CD4-positive, alpha-beta T cell treated with Interleukin-4 for 4 hours (primary cell): ENCODE measurements around the gene DNAJC15.
"Not testable (repeated sequence)": the region's sequence is repeated elsewhere in the genome, so short reads cannot be mapped to it uniquely, and the experiment has no call there.

ENCODE experiments used
- DNase-seq: peaks from one replicate; pipeline ENCODE4 v3.0.0-alpha.2; 2020

Gene DNAJC15

DNA sequence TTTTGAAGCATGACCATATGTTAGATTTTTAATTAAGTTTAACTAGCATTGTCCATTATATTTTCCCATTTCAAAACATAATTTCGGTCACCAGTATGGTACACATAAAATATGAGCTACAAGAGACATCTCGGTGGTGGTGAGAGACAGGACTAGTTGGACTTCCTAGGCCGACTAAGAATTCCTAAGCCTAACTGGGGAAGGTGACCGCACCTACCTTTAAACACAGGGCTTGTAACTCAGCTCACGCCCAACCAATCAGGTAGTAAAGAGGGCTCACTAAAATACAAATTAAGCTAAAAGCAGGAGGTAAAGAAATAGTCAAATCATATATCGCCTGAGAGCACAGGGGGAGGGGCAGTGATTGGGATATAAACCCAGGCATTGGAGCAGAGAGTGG, 22.9 kb downstream of the DNAJC15 start:
- no peak for DNase-seq

DNA sequence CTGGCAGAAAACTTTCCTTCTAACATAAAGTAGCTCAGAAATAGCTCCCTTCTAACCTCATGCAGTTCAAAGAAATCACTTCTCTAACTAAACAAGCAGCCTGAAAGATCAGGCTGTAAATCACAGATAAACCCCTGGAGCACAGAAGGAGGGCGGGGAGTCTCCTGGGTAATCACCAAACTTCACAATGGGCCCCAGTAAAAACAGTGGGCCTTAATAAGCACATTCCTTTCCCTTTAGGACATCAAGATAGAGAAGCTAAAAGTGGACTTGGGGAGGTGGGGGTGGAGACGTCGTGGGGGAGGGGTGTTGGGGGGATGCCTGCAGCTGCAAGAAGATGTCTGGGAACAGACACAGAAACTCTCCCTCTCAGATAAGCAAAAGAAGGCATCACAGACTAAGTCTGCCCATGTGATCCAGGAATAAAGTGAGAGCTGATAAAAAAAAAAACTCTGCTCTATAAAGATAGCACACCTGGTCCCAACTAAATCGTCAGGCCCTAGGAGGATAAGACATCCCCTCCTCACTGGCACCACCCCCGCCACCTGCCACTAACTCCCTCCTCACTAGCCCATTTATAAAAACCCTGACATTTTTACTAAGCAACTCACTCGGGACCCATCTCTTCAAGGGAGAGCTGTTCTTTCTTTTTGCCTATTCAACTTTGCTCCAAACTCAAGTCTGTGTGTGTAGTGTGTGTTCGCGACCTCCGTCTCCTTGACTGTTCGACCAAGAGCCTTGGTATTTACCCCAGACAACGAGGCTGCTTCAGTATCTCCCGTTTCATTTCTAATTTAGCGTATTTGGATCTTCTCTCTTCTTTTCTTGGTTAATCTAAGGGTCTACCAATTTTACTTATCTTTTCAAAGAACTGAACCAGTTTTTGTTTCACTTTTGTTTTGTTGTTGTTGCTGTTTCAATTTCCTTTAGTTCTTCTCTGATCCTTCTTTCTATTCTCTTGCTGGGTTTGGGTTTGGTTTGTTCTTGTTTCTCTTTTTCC, 31.7 kb downstream of the DNAJC15 start:
- DNase-seq, result peak; percentile 38

DNA sequence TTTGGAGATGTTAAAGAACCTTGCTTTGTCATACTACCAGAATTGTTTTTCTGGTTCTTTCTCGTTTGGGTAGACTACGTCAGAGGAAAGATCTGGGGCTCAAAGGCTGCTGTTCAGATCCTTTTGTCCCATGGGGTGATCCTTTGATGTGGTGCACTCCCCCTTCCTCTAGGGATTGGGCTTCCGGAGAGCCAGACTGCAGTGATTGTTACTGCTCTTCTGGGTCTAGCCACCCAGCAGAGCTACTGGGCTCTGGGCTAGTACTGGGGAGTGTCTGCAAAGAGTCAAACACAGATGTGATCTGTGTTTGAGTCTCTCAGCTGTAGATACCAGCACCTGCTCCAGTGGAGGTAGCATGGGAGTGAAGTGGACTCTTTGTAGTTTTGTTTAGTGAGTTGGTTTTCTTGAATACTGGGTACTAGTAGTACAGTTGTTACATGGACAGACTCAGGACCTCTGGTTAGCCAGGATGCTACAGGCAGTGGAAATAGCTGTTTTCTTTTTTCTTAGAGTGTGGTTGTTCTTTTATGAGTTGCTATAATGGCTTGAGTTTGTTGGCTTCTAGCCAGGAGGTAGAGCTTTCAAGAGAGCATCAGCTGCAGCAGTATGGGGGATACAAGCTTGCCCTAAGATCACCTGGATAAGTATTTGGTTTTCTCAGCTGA, 34.4 kb downstream of the DNAJC15 start:
- peak; percentile 48 for DNase-seq

DNA sequence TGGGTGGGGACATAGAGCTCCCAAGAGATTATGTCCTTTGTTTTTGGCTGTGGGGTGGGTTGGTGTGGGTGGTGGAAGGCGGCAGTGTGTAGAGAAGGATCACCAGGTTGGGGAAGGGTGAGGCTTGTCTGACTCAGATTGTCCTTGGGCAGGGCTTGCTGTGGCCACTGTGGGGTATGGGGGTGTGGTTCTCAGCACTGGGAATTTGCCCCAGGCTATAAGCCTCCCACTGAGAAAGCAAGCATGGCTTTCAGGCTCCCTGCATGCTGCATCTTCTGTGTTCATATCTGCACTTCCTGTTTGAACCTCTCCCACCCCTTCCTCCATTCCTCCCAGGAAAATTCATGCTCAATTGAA, 34.9 kb downstream of the DNAJC15 start:
- no peak for DNase-seq

DNA sequence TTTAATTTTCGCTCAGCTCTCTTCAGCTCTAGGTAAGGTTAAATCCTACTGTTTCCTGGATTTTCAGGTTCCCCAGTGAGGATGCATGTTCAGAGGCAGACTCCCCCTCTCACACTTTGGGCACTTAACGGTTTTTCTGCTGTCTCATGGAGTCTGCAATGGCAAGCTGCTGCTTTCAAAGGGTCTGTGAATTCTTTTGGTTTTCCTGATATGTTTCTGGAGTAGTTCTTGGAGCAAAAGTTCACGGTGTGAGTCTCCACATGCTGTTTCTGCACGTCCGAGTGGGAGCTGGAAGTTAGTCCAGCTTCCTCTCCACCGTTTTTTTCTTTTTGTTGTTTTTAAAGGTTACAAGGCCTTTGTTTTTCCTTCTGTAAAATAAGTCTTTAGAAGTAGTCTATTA, 35.4 kb downstream of the DNAJC15 start:
- no peak for DNase-seq

DNA sequence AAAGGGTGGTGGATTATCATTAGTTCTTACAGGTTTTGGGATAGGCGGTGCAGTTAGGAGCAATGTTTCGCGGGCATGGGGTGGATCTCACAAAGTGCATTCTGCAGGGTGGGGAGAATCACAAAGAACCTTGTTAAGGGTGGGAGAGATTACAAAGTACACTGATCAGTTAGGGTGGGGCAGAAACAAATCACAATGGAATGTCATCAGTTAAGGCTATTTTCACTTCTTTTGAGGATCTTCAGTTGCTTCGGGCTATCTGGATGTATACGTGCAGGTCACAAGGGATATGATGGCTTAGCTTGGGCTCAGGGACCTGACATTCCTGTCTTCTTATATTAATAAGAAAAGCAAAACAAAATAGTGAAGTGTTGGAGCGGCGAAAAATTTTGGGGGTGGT, 36.4 kb downstream of the DNAJC15 start:
- DNase-seq, result not testable (repeated sequence)

DNA sequence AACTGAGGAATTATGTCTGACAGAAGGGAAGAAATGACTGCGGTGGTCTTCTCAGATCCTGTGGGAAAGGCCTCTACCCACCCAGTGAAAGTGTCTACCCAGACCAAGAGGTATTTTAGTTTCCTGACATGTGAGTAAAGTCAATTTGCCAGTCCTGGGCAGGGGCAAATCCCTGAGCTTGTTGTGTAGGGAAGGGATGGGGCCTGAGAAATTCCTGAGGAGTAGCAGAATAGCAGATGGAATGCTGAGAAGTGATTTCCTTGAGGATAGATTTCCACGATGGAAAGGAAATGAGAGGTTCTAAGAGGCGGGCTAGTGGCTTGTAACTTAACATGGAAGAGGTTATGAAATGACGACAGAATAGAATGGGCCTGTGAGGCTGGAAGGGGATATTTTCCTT, 37.4 kb downstream of the DNAJC15 start:
- not testable (repeated sequence) for DNase-seq

DNA sequence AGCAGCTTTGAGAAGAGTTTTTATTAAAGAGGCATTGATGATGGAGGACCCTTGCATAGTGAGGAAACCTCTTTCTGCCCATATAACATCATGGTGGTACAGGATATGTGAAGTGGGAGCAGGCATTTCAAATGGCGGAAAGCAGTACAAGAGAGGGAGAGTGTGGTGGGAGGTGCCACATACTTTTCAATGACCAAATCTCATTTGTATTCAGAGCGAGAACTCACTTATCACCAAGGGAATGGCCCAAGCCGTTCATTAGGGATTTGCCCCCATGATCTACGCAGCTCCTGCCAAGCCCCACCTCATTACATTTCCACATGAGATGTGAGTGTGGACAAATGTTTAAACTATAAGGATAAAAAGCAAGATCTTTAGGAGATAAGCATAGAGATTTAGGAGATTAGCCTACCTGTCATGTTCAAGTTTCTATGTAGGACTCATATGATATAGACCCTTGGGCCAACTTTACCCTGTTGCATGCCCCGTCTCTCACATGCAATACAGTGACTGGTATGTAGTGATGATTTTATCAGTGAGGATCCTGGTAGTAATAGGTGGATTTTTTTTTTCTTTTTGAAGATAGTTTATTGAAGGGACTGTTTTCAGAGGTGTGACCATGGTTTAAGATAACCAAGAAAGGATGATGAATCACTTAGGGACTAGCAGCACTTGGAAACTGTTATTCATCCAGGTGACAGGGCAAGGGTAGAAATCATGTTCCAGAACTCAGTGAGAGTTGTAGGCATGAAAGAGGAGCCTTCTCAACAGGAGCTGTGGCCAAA, 38.3 kb downstream of the DNAJC15 start:
- DNase-seq, result peak; percentile 11

DNA sequence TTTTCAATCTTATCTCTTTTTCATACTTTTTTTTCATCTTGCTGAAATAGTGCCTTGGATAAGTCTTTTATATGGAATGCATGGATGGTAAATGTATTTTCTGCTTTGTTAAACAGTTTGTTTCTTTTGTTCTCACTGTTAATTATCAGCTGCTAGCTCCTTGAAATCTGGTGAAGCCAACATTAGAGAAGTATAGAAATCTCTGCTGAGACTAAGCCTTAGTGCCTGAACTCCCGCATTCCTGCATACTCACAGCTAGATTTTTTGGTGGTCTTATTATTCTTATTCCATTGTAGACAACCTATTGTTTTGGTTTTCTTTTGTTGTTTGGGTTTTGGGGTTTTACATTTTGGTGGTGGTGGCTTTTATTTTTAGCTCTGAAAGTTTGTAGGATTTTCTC, 48.4 kb downstream of the DNAJC15 start:
- DNase-seq, result no peak

DNA sequence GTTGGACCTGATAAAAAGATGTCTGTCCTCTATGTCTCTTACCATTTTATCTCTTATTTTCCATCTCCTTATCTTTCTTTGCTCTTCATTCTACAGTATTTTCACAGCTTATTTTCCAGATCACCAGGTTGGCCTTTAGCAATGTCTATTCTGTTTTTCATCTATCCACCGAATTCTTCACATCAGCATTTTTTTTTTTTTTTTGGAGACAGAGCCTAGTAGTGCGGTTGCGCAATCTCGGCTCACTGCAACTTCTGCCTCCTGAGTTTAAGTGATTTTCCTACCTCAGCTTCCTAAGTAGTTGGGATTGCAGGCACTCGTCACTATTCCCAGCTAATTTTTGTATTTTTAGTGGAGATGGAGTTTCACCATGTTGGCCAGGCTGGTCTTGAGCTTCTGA, 49.0 kb downstream of the DNAJC15 start:
- no peak for DNase-seq

DNA sequence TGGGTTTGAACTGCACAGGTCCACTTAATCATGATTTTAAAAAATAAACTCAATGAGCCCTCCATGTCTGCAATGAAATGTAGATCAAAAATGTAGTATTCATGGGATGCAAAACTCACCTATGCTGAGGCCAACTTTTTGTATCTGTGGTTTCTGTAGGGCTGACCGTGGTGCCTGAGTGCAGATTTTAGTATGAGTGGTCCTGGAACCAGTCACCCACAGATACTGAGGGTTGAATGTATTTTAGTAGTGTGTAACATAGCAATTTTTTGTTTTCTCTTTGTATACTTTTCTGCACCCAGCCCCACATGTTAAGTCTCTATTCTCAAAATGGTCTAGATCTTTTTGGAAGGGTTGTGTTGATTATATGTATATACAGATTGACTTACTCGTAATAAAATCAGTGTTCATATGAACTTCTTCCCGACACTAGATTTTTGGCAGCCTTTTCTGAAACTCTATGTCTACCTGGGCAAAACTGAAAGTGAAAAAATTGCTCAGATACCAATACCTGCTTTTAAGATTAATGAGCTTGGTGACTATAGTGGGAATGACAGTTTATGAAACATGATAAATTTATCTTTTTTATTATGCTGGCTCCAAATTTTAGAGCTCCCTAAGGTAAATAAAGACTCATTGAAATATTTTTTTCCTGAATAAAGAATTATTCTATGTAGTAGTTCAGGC, 51.6 kb downstream of the DNAJC15 start:
- peak; percentile 17 for DNase-seq

DNA sequence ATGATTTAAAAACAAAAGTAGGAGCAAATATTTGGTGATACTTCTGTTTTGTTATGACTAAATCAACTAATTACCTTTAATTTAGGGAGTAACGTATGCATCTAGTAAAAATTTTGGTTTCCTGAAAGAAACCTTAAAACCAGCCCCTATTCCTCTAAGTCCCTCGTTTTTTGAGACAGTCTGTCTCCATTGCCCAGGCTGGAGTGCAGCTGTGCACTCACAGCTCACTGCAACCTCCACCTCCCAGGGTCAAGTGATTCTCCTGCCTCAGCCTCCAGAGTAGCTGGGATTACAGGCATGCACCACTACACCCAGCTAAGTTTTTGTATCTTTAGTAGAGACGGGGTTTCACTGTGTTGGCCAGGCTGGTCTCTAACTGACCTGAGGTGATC, 52.1 kb downstream of the DNAJC15 start:
- DNase-seq, result not testable (repeated sequence)

DNA sequence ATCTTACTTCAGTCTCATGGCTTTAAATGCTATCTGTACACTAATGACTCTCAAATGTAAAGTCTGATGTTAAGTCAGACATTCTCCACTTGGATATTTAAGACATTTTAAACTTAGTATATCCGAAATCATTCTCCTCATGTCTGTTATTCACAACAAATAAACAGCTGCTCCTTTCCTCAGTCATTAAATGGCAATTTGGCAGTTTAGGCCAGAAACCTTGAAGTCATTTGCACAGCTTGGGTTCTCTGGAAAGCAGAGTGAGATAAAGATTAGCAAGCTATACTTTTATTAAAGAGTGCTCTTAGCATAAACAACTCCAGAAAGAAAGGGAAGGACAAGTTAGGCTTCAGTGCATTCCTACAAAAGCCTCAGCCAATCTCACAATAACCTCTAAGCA, 53.7 kb downstream of the DNAJC15 start:
- DNase-seq, result no peak

DNA sequence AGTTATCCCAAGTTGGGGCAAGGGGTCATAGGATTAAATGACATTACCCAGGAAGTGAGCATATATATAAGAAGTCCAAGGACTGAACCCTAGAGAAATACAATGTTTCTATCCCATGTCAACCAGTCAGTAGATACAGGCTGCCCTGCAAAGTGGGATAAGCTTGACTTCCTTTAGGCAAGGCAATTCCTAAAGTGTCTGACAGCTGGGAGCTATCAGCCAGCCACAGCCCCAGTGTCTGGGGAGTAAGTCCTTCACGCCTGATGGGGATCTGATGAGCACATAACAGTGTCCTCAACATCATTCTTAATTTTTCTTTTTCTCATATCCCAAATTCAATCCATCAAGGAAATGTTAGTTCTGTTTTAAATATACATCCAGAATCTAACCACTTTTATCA, 54.1 kb downstream of the DNAJC15 start:
- DNase-seq, result no peak

DNA sequence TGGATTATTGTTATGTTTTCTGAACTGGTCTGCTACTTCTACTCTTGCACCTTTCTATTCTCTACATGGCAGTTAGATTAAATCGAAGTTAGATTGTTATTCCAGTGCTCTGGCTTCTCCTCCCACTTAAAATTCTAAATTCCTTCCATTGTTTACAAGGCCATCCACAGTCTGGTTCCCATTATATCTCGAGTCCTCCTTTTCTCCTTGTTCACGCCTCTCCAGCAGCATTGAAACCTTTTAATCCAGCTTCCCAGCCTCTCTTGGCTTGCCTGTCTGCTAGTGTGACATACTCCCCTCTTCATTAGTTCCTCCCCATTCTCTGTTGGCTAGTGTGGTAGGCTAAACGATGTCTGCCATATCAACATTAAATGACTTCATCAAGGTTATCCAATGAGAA, 54.5 kb downstream of the DNAJC15 start:
- no peak for DNase-seq

DNA sequence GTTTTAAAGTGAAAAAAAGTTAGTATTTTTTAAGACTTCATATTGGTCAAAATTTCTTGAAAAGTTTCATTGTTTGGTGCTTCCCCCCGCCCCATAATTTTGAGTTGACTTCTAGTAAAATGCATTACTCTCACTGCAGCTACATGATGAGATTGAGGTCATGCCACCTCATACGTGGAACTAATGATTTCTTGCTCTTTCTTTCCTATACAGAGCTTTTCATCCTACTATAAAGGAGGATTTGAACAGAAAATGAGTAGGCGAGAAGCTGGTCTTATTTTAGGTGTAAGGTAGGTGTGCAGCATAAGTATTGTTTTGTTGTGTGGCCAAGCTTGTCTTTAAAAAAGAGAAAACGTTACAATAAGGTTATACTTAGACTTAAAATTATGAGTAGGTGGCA, 55.0 kb downstream of the DNAJC15 start:
- no peak for DNase-seq

DNA sequence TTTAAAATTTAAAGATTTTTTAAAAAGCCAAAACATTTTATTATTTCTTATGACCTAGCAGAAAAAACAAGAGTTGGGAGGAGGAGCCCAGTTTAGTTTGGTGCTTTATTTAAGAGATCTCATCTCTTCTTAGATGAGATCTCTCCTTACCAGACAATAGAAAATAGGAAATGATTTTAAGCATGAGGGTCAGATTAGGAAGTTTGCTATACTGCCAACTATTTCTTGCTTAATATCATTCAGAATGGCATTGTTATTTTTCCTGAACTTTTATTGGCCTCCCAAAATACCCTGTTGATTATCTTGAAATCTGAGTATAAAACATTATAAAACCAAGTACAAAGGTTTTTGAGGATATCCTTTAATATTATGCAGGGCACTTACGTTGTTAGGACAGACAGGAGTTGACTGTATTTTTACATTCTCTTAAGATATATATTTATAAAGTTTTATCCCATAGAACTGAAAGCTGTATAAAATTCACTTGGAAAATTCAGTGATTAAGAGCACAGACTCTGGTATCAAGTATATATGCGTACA, 56.1 kb downstream of the DNAJC15 start:
- no peak for DNase-seq

DNA sequence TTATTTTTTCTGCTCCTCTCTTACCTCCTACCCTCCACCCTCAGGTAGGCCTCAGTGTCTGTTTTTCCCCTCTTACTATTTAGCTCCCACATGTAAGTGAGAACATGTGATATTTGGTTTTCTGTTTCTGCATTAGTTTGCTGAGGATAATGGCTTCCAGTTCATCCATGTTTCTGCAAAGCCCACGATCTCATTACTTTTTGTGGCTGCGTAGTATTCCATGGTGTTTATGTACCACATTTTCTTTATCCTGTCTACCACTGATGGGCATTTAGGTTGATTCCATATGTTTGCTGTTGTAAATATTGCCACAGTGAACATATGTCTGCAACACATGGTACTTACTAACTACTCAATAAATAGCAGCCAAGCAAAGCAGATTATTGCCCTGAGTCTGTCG, 56.8 kb downstream of the DNAJC15 start:
- DNase-seq, result no peak

DNA sequence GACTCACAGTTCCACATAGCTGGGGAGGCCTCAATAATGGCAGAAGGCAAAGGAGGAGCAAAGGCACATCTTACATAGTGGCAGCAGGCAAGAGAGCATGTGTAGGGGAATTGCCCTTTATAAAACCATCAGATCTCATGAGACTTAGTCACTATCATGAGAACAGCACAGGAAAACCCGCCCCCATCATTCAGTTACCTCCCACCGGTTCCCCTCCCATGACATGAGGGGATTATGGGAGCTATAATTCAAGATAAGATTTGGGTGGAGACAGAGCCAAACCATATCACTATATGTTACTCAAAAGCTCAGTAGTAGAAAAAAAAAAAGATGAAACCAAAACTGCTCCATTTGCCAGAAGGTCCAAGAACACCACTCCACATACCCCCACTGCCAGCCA, 58.5 kb downstream of the DNAJC15 start:
- no peak for DNase-seq

DNA sequence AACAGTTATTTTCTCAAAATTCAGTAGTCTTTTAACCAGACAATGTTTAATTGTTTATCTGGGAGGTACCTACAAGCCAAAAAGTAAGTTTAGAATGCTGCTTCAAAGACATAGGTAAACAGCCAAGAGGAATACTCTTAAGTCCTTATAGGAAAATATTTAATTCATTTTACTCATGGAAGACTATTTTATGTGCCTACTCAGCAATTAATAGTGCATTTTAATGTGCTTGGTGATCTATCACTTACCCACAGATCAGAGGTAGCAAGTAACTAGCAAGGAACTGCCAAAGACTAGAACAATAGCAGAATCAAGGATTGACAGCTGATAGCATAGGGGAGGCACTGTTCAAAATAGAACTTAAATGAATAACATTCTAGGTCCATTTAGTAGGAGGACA, 60.4 kb downstream of the DNAJC15 start:
- DNase-seq, result no peak

DNA sequence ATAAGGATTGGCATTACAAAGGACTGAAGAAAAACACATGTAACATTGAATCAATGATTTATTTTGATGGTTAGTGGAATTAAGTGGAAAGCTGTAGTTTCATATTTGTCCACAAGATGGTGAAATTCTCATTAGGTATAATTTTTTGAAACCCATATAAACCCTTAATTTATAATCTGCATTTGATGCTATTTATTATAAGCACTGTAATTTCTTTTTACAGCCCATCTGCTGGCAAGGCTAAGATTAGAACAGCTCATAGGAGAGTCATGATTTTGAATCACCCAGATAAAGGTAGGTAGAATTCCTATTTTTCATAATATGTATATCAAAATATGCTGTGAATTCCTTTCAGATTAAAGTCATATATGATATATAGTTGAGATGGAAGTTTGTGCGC, 62.2 kb downstream of the DNAJC15 start:
- DNase-seq, result peak; percentile 37

DNA sequence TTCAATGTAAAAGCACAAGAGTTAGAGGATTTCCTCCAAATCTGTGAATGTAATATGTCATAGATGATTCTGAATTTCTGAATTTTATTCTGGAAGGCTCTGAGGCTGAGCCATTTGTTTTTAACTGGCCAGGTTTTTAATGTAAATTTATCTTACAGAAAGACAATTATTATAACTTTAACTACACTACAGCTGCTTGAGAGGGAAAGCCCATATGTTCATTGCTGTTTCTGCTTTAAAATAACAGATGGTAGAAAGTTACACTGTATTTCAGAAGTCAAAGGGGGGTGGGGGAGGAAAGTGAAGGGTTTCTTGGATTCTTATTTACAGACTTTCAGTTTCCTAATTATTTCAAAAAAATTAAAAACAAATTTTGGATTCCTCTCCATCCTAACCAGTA, 62.8 kb downstream of the DNAJC15 start:
- DNase-seq, result no peak

DNA sequence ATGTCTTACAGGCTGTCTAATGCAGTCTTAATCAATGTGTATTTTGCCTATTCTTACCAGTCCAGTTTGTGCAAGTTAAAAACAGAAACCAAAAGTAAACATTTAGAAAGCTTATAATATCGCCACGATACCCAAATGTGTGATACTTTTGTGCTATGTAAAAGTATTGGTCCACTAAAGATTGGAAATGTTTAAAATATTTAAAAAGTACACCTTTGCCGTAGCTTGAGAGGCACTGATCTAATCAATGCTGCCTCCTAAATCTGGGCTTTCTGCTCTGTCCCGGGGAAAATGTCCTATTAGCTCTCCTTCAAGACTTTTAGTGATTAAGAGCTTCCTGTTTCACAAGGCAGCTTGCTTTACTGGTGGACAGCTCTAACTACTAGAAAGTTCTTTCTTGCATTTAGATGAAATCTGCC, 64.7 kb downstream of the DNAJC15 start:
- peak; percentile 30 for DNase-seq
